OCI-LY3 (cell line): ENCODE results near the gene EPG5.

Source experiments
- H2AFZ ChIP-seq: fragments of 200-600, 300-600 bp; shearing (Covaris generic); 2 replicates; pipeline ENCODE4 v1.6.0; 2014; ENCODE audit warnings: antibody characterized with exemption, low read depth, low read length
- H3K27ac ChIP-seq: fragments of 200-600, 300-600 bp; sonication (generic); 2 replicates; pipeline ENCODE4 v1.5.1; 2014; ENCODE audit warnings: mild to moderate bottlenecking, low read length, moderate library complexity, mixed read lengths
- H3K27me3 ChIP-seq: fragments of 200-600, 300-600 bp; sonication (generic); 2 replicates; pipeline ENCODE4 v1.6.1; 2014; ENCODE audit warnings: low read depth, low read length, mixed read lengths
- H3K36me3 ChIP-seq: fragments of 200-600, 300-600 bp; sonication (generic); replicated peaks from 2 replicates; pipeline ENCODE3; 2014; ENCODE audit warnings: low read depth, low read length, mixed read lengths
- H3K4me1 ChIP-seq: fragments of 300-600, 200-600 bp; sonication (generic); 2 replicates; pipeline ENCODE4 v1.6.1; 2014; ENCODE audit warnings: low read length, mixed read lengths
- H3K4me2 ChIP-seq: fragments of 200-600, 300-600 bp; sonication (generic); 2 replicates; pipeline ENCODE4 v1.6.1; 2014; ENCODE audit warnings: low read length, mixed read lengths
- H3K4me3 ChIP-seq: fragments of 300-600, 200-600 bp; sonication (generic); 2 replicates; pipeline ENCODE4 v1.5.1; 2014; ENCODE audit warnings: antibody characterized with exemption, mild to moderate bottlenecking, low read length, moderate library complexity
- H3K79me2 ChIP-seq: fragments of 300-600, 200-600 bp; shearing (Covaris generic); 2 replicates; pipeline ENCODE4 v1.6.1; 2014; ENCODE audit warnings: mild to moderate bottlenecking, low read length, mixed read lengths
- H3K9ac ChIP-seq: fragments of 300-600, 200-600 bp; shearing (Covaris generic); 2 replicates; pipeline ENCODE4 v1.6.0; 2014; ENCODE audit warnings: mild to moderate bottlenecking, low read length, moderate library complexity
- H3K9me3 ChIP-seq: fragments of 200-600, 300-600 bp; shearing (Covaris generic); 2 replicates; pipeline ENCODE4 v1.6.1; 2014; ENCODE audit warnings: low read length, mixed read lengths; ENCODE audit not compliant: insufficient read depth
- H4K20me1 ChIP-seq: fragments of 200-600, 300-600 bp; sonication (generic); 2 replicates; pipeline ENCODE4 v1.6.1; 2016; ENCODE audit warnings: low read length, mixed read lengths; ENCODE audit not compliant: insufficient read depth
- EZH2phosphoT487 ChIP-seq: fragments of 200-600 bp; shearing (Covaris generic); IDR thresholded peaks from 2 replicates; pipeline ENCODE4 v1.6.1; 2018; ENCODE audit warnings: antibody characterized with exemption, mixed run types, low read depth
- TF ChIP-seq, protein P1 (sequence below): fragments of 200-600, 300-600 bp; sonication (generic); IDR thresholded peaks from 2 replicates; pipeline ENCODE4 v1.5.1; 2014; ENCODE audit warnings: antibody characterized with exemption, low read length, low read depth

The EPG5 gene

DNA sequence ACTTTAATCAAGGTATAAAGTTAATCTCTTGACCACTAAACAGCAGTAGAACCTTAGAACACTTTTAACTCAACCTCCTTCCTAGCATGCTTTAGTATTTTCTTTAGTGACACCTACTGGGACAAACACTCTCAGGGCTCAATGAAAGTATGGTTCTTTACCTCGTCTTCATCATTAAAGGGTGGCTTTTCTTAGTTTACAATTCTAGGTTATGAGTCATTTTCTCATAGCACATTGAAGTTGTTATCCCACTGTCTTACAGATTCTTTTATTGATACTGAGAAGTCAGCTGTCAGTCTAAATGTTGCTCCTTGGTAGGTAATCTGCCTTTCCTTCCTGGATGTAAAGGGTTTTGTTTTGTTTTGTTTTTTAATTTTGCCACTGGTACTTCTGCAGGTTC lies 103.7 kb downstream of the EPG5 start:
- H3K9me3 ChIP-seq, result no peaks in the 10 kb centered on the region
- H3K4me2 ChIP-seq, result no peak overlapping the region
- H4K20me1 ChIP-seq, result no peaks in the 10 kb centered on the region
- H3K27me3 ChIP-seq, result no peaks in the 10 kb centered on the region
- H3K27ac ChIP-seq, result no peak overlapping the region
- H3K4me3 ChIP-seq, result no peak overlapping the region
- H2AFZ ChIP-seq, result no peak overlapping the region
- H3K9ac ChIP-seq, result no peak overlapping the region
- no peaks in the 10 kb centered on the region for H3K79me2 ChIP-seq
- no peaks in the 10 kb centered on the region for H3K4me1 ChIP-seq
- TF ChIP-seq, protein P1, sequence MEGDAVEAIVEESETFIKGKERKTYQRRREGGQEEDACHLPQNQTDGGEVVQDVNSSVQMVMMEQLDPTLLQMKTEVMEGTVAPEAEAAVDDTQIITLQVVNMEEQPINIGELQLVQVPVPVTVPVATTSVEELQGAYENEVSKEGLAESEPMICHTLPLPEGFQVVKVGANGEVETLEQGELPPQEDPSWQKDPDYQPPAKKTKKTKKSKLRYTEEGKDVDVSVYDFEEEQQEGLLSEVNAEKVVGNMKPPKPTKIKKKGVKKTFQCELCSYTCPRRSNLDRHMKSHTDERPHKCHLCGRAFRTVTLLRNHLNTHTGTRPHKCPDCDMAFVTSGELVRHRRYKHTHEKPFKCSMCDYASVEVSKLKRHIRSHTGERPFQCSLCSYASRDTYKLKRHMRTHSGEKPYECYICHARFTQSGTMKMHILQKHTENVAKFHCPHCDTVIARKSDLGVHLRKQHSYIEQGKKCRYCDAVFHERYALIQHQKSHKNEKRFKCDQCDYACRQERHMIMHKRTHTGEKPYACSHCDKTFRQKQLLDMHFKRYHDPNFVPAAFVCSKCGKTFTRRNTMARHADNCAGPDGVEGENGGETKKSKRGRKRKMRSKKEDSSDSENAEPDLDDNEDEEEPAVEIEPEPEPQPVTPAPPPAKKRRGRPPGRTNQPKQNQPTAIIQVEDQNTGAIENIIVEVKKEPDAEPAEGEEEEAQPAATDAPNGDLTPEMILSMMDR, result no peak
- no peak for TF ChIP-seq EZH2phosphoT487
- peaks cover 72% of the 10 kb centered on the region for H3K36me3 ChIP-seq

DNA sequence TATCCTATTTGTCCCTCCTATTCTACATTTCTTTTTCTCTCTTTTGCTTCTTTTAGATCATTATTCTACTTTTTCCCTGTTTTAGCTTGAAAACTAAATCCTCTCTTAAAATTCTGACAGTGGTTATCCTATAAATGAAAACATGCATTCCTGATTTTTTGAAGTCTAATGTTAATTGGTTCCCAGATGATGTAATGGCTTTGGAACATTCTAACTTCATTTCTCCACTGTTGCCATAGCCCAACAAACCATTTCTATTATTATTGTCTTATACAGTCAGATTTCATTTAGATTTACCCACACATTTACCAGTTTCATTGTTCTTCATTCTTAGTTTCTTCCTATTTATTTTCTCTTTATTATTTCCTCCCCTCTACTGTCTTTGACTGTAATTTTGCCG lies 105.2 kb downstream of the EPG5 start:
- H2AFZ ChIP-seq, result no peak overlapping the region

DNA sequence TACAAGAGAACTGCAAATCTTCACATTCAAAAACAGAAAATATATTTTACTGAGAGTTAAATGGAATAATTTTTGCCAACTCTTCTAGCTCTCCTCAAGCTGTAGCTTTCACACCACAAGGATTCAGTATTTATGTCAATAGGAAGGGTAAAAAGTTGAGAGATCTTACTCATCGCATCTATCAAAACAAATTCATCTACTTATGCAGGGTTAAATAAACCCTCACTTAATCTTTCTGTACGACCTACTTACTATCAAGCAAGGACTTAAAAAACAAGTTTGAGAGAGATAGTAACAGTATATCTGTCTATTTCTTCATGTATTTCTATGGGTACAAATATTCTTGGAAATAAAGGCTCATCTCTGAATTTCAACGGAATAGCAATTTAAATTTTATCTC lies 106.2 kb downstream of the EPG5 start:
- no peak overlapping the region for H3K27ac ChIP-seq
- H2AFZ ChIP-seq, result no peak overlapping the region
- no peaks in the 10 kb centered on the region for H3K4me1 ChIP-seq
- H3K9me3 ChIP-seq, result no peaks in the 10 kb centered on the region
- H3K9ac ChIP-seq, result no peak overlapping the region
- peaks cover 72% of the 10 kb centered on the region for H3K36me3 ChIP-seq
- TF ChIP-seq EZH2phosphoT487, result no peak
- TF ChIP-seq, protein P1, result no peak
- H3K27me3 ChIP-seq, result no peaks in the 10 kb centered on the region
- no peaks in the 10 kb centered on the region for H4K20me1 ChIP-seq
- no peaks in the 10 kb centered on the region for H3K79me2 ChIP-seq
- no peak overlapping the region for H3K4me2 ChIP-seq
- H3K4me3 ChIP-seq, result no peak overlapping the region

More for the DNA sequence above, 105.2 kb downstream of the EPG5 start:
- H3K36me3 ChIP-seq, result peaks cover 72% of the 10 kb centered on the region
- no peak overlapping the region for H3K9ac ChIP-seq
- H3K4me1 ChIP-seq, result no peaks in the 10 kb centered on the region
- no peak overlapping the region for H3K4me2 ChIP-seq
- no peaks in the 10 kb centered on the region for H3K27me3 ChIP-seq
- H3K9me3 ChIP-seq, result no peaks in the 10 kb centered on the region
- no peaks in the 10 kb centered on the region for H4K20me1 ChIP-seq
- no peaks in the 10 kb centered on the region for H3K79me2 ChIP-seq
- no peak overlapping the region for H3K4me3 ChIP-seq
- TF ChIP-seq EZH2phosphoT487, result no peak
- TF ChIP-seq, protein P1, result no peak
- no peak overlapping the region for H3K27ac ChIP-seq

DNA sequence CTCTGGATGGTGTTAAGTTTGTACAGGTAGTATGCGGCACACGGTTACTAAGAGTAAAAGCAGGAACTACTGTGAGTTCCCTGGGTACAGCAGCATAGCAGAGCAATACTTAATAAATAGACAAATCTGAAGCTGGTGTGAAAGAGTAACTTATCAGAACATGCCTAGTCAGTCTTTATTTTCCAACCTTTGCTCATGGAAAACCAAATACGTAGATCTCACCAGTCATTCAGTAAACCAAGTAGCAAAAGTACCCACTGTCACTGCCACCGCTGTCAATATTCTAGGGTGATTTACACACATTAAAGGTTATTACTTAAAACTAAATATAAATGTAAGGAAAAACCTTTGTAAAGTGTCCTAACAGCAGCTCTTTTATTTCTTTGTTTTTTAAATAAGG lies 106.6 kb downstream of the EPG5 start:
- H3K4me2 ChIP-seq, result no peak overlapping the region
- H3K27me3 ChIP-seq, result no peaks in the 10 kb centered on the region
- no peaks in the 10 kb centered on the region for H3K9me3 ChIP-seq
- H3K4me3 ChIP-seq, result no peak overlapping the region
- no peak for TF ChIP-seq EZH2phosphoT487
- TF ChIP-seq, protein P1, result no peak
- H4K20me1 ChIP-seq, result no peaks in the 10 kb centered on the region
- no peaks in the 10 kb centered on the region for H3K4me1 ChIP-seq
- no peaks in the 10 kb centered on the region for H3K79me2 ChIP-seq
- H3K27ac ChIP-seq, result no peak overlapping the region
- no peak overlapping the region for H2AFZ ChIP-seq
- H3K9ac ChIP-seq, result no peak overlapping the region
- H3K36me3 ChIP-seq, result peaks cover 73% of the 10 kb centered on the region
